WERI-Rb-1 (cell line): ENCODE results near the gene CTDSPL.

Source experiments
- DNase-seq: peaks from one replicate; pipeline ENCODE4 v3.0.0-alpha.2; 2020
- H3K27ac ChIP-seq: fragments of 250-450 bp; sonication (Bioruptor Pico); 2 replicates; pipeline ENCODE4 v1.5.1; 2020; ENCODE audit warnings: mild to moderate bottlenecking, moderate library complexity
- H3K27me3 ChIP-seq: fragments of 250-450 bp; sonication (Bioruptor Pico); 2 replicates; pipeline ENCODE4 v1.5.1; 2021; ENCODE audit warnings: mild to moderate bottlenecking, low read depth, moderate library complexity; ENCODE audit not compliant: insufficient read depth, severe bottlenecking
- H3K36me3 ChIP-seq: fragments of 250-450 bp; sonication (Bioruptor Pico); 2 replicates; pipeline ENCODE4 v1.5.1; 2020; ENCODE audit warnings: mild to moderate bottlenecking, moderate library complexity
- H3K4me3 ChIP-seq: 2 replicates; pipeline ENCODE4 v1.5.1; 2011; ENCODE audit warnings: low read depth, mild to moderate bottlenecking, control low read depth, low read length
- H3K9me3 ChIP-seq: fragments of 250-450 bp; sonication (Bioruptor Pico); 2 replicates; pipeline ENCODE4 v1.5.1; 2021; ENCODE audit warnings: mild to moderate bottlenecking, moderate library complexity; ENCODE audit not compliant: severe bottlenecking
- CTCF ChIP-seq: IDR thresholded peaks from 2 replicates; pipeline ENCODE4 v1.5.1; 2011; ENCODE audit warnings: low read depth, mild to moderate bottlenecking, control low read depth, inconsistent platforms, low read length

The CTDSPL gene

GRCh38 chr3:37836589-37836988 is 25.1 kb upstream of the CTDSPL start:
- Histone ChIP-seq H3K27me3 (no peaks in the 10 kb centered on the region), H3K36me3 (no peaks in the 10 kb centered on the region), H3K9me3 (no peaks in the 10 kb centered on the region), H3K4me3 (no peak overlapping the region), H3K27ac (no peak overlapping the region)
- DNase-seq, result no peak
- no peak for TF ChIP-seq CTCF

GRCh38 chr3:37847689-37848088 is 14.0 kb upstream of the CTDSPL start:
- no peaks in the 10 kb centered on the region for H3K36me3 ChIP-seq
- no peaks in the 10 kb centered on the region for H3K9me3 ChIP-seq
- no peak for TF ChIP-seq CTCF
- H3K27me3 ChIP-seq, result no peaks in the 10 kb centered on the region
- no peak for DNase-seq
- no peak overlapping the region for H3K27ac ChIP-seq
- H3K4me3 ChIP-seq, result no peak overlapping the region

- Histone ChIP-seq H3K27me3 (no peaks in the 10 kb centered on the region), H3K36me3 (no peaks in the 10 kb centered on the region), H3K27ac (no peak overlapping the region), H3K9me3 (no peaks in the 10 kb centered on the region), H3K4me3 (no peak overlapping the region)
- DNase-seq, result no peak
- no peak for TF ChIP-seq CTCF
Observed at GRCh38 chr3:37849146-37849923, 12.3 kb upstream of the CTDSPL start.

- no peaks in the 10 kb centered on the region for H3K27me3 ChIP-seq
- DNase-seq, result no peak
- no peaks in the 10 kb centered on the region for H3K36me3 ChIP-seq
- no peaks in the 10 kb centered on the region for H3K9me3 ChIP-seq
- H3K4me3 ChIP-seq, result no peak overlapping the region
- TF ChIP-seq CTCF, result no peak
- no peak overlapping the region for H3K27ac ChIP-seq
Observed at GRCh38 chr3:37852097-37852496, 9.6 kb upstream of the CTDSPL start.

- Histone ChIP-seq H3K27ac (no peak overlapping the region), H3K36me3 (no peaks in the 10 kb centered on the region)
Observed at GRCh38 chr3:37852771-37853170, 8.9 kb upstream of the CTDSPL start.

More at GRCh38 chr3:37852771-37853170, 8.9 kb upstream of the CTDSPL start:
- no peak for DNase-seq
- H3K27me3 ChIP-seq, result no peaks in the 10 kb centered on the region
- TF ChIP-seq CTCF, result no peak
- H3K9me3 ChIP-seq, result no peaks in the 10 kb centered on the region
- no peak overlapping the region for H3K4me3 ChIP-seq
